MV-4-11 (cell line): Measurements from ENCODE around the gene HMMR.
"Not testable (repeated sequence)": the region's sequence is repeated elsewhere in the genome, so short reads cannot be mapped to it uniquely, and the experiment has no call there.

Experiments used
- DNase-seq: peaks from one replicate; lab custom pipeline; 2025; lab: John Stamatoyannopoulos, UW

Gene HMMR

GRCh38 chr5:163506726-163507125 lies 46.3 kb downstream of the HMMR start:
- DNase-seq: no peak

GRCh38 chr5:163508753-163509152 lies 48.3 kb downstream of the HMMR start:
- DNase-seq: no peak

GRCh38 chr5:163509291-163509951 lies 49.0 kb downstream of the HMMR start:
- no peak for DNase-seq

- no peak for DNase-seq
These were observed 52.1 kb downstream of the HMMR start for GRCh38 chr5:163512526-163512925.

- DNase-seq: no peak
These were observed 64.7 kb downstream of the HMMR start for GRCh38 chr5:163525096-163525495.

- no peak for DNase-seq
These were observed 69.3 kb downstream of the HMMR start for GRCh38 chr5:163529698-163530097.

- no peak for DNase-seq
These were observed 70.8 kb downstream of the HMMR start for GRCh38 chr5:163531272-163531671.

- no peak for DNase-seq
These were observed 72.0 kb downstream of the HMMR start for GRCh38 chr5:163532171-163533084.

GRCh38 chr5:163533223-163533622 lies 72.8 kb downstream of the HMMR start:
- DNase-seq: no peak

- no peak for DNase-seq
These were observed 74.2 kb downstream of the HMMR start for GRCh38 chr5:163534492-163535094.

- DNase-seq: no peak
These were observed 74.9 kb downstream of the HMMR start for GRCh38 chr5:163535290-163535689.

- not testable (repeated sequence) for DNase-seq
These were observed 76.0 kb downstream of the HMMR start for GRCh38 chr5:163536442-163536841.

GRCh38 chr5:163540696-163541095 lies 80.3 kb downstream of the HMMR start:
- no peak for DNase-seq
